Activated T-cell treated with anti-CD3 and anti-CD28 coated beads, Interleukin-2, amount 50 U/mL, for 72 hours (primary cell): ENCODE results near the gene ABCA3. TPM values are rescaled to one million over a fixed set of nuclear protein-coding genes. Genes with fewer than 3 reads are reported as not detected.

Source experiments
- ATAC-seq, 2 donors: fragments of 150-1000 bp; cut with Tn5 transposase; replicated peaks in 1 of 2; 2 replicates each; pipeline ENCODE4 v1.10.0; 2021; ENCODE audit warnings: moderate library complexity in 2 of 2, mild to moderate bottlenecking in 1 of 2
- DNase-seq, 2 donors: peaks; one replicate each; pipeline ENCODE4 v3.0.0; 2021 to 2022; ENCODE audit warnings: mixed read lengths in 1 of 2
- H3K27ac Mint-ChIP-seq: one replicate; pipeline ENCODE4 v1.8.0; 2022; ENCODE audit warnings: mild to moderate bottlenecking, moderate library complexity, mixed read lengths
- H3K27me3 Mint-ChIP-seq: one replicate; pipeline ENCODE4 v1.8.0; 2022; ENCODE audit warnings: low read depth, mixed read lengths
- H3K36me3 Mint-ChIP-seq, 2 donors: one replicate each; pipeline ENCODE4 v1.8.0; 2022; ENCODE audit warnings: mixed read lengths in 2 of 2, mild to moderate bottlenecking in 1 of 2; ENCODE audit not compliant: insufficient read depth in 2 of 2
- H3K4me1 Mint-ChIP-seq: one replicate; pipeline ENCODE4 v1.8.0; 2022; ENCODE audit warnings: low read depth, mixed read lengths
- H3K4me3 Mint-ChIP-seq, 2 donors: one replicate each; pipeline ENCODE4 v1.8.0; 2022; ENCODE audit warnings: mild to moderate bottlenecking in 2 of 2, mixed read lengths in 2 of 2, moderate library complexity in 2 of 2
- H3K9me3 Mint-ChIP-seq, 2 donors: one replicate each; pipeline ENCODE4 v1.8.0; 2022; ENCODE audit warnings: mixed read lengths in 2 of 2
- total RNA-seq, 2 donors: library from RNA; stranded (reverse); gene quantifications; one replicate each; pipeline ENCODE4 v1.2.3, GENCODE V29; 2022

The ABCA3 gene
- total RNA-seq, 2 donors from 2014 or later: 13.7 to 14.6 TPM

DNA sequence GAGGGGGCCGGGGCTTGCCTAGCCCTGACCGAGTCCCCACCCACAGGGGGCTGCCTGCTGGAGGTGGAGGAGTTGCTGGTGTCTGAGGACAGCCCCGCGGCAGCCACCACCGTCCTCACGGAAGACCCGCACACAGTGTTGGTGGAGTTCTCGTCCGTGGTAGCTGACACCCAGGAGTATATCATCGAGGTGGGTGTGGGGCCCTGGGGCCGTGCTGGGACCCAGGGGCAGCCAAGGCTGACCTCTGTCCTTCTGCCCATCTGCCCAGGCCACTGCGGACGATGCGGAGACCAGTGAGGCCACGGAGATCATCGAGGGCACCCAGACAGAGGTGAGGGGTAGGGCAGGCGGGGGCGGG is 105.7 kb downstream of the ABCA3 start:
- no peaks in the 10 kb centered on the region for H3K4me1 Mint-ChIP-seq
- H3K27me3 Mint-ChIP-seq: no peaks in the 10 kb centered on the region
- ATAC-seq (no peak), DNase-seq (no peak)
- H3K36me3 Mint-ChIP-seq: peaks cover 2 to 4% of the 10 kb centered on the region in 2 donors
- no peak overlapping the region for H3K27ac Mint-ChIP-seq
- H3K4me3 Mint-ChIP-seq: no peak overlapping the region
- no peaks in the 10 kb centered on the region for H3K9me3 Mint-ChIP-seq

DNA sequence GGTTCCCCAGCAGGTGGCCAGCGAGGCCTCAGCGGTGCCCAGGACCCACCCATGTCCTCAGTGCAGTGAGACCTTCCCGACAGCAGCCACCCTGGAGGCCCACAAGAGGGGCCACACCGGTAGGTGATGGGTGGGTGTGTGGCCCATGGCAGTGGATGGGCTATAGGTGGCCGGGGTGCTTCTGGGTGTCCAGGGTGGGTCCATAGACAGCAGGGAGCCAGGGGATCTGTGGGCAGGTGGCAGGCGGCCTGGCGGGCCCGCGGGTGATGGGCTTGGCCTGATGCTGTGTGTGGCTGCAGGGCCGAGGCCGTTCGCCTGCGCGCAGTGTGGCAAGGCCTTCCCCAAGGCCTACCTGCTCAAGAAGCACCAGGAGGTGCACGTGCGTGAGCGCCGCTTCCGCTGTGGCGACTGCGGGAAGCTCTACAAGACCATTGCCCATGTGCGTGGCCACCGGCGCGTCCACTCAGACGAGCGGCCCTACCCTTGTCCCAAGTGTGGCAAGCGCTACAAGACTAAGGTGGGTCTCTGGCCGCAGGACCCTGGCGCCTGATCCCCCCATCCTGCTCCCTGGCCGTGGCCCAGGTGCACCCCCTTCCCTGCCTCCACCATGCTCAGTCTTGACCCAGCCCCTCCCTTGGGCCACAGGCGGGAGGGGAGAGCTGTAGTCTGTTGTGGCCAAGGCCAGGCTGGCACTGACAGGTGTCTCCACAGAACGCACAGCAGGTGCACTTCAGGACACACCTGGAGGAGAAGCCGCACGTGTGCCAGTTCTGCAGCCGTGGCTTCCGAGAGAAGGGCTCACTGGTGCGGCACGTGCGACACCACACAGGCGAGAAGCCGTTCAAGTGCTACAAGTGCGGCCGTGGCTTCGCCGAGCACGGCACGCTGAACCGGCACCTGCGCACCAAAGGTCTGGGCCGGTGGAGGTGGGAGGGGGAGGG is 106.4 kb downstream of the ABCA3 start:
- ATAC-seq (no peak), DNase-seq (no peak)
- peaks cover 2 to 4% of the 10 kb centered on the region in 2 donors for H3K36me3 Mint-ChIP-seq
- H3K27ac Mint-ChIP-seq: peak overlapping the region; percentile 22
- H3K27me3 Mint-ChIP-seq: no peaks in the 10 kb centered on the region
- H3K9me3 Mint-ChIP-seq: no peaks in the 10 kb centered on the region
- H3K4me3 Mint-ChIP-seq: no peak overlapping the region
- H3K4me1 Mint-ChIP-seq: no peaks in the 10 kb centered on the region

GRCh38 chr16:2233046-2233775 is 107.3 kb downstream of the ABCA3 start:
- H3K4me1 Mint-ChIP-seq: no peaks in the 10 kb centered on the region
- no peak overlapping the region for H3K4me3 Mint-ChIP-seq
- ATAC-seq: no peak
- no peaks in the 10 kb centered on the region for H3K9me3 Mint-ChIP-seq
- peak overlapping the region; percentile 22 for H3K27ac Mint-ChIP-seq
- H3K36me3 Mint-ChIP-seq: peaks cover 2 to 4% of the 10 kb centered on the region in 2 donors
- no peaks in the 10 kb centered on the region for H3K27me3 Mint-ChIP-seq
- no peak for DNase-seq

- H3K4me1 Mint-ChIP-seq: no peaks in the 10 kb centered on the region
- H3K27me3 Mint-ChIP-seq: no peaks in the 10 kb centered on the region
- ATAC-seq (no peak), DNase-seq (no peak)
- H3K4me3 Mint-ChIP-seq: no peak overlapping the region
- H3K36me3 Mint-ChIP-seq: peaks cover 2 to 4% of the 10 kb centered on the region in 2 donors
- no peaks in the 10 kb centered on the region for H3K9me3 Mint-ChIP-seq
- H3K27ac Mint-ChIP-seq: no peak overlapping the region
Measured at GRCh38 chr16:2232094-2232990, 108.2 kb downstream of the ABCA3 start.

DNA sequence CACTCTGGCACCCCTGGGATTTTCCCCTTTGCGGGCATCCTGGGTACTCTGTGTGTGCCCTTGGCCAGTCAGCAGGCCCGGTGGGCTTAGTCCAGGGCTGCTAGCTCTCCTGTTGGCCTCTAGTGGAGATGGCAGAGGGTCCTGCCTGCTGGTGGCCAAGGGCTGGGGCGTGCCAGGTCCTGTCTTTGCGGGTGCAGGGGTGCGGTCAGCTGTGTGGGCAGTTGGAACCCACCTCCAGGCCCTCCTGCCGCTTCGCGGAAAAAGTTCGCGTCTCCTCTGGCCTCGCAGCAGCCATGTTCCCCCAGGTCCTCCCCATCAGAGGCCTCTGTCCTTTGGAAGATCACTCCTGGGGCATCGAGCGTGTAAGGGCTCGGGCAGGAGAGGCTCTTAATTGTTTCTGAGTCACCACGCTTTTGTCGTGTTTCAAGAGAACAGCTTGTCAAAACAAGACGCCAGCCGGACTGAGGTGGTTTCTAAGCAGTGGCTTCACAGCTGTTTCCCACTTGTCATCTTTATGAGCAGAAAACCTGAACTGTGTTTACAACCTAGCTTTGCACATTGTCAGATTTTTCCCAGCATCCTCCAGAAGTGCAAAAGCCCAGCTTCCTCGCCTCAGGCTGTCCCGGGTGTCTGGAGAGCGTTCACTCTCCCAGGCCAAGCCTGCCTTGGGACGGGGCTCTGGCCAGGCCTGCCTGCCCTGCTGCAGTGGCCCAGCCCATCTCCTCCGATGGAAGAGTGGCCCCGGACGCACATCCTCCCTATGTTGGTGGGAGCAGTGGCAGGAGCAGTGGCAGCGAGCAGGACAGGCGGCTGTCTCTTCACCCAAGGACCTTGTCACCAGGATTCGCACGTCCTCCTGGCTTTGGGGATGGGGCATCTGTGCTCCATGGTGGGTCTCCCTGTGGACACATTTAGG is 109.3 kb downstream of the ABCA3 start:
- DNase-seq (no peak), ATAC-seq (no peak)
- peaks cover 2 to 4% of the 10 kb centered on the region in 2 donors for H3K36me3 Mint-ChIP-seq
- H3K4me1 Mint-ChIP-seq: peaks cover 2% of the 10 kb centered on the region
- H3K27me3 Mint-ChIP-seq: no peaks in the 10 kb centered on the region
- H3K9me3 Mint-ChIP-seq: no peaks in the 10 kb centered on the region
- H3K4me3 Mint-ChIP-seq: no peak overlapping the region
- no peak overlapping the region for H3K27ac Mint-ChIP-seq

- DNase-seq (no peak), ATAC-seq (no peak)
- no peaks in the 10 kb centered on the region for H3K9me3 Mint-ChIP-seq
- no peak overlapping the region for H3K4me3 Mint-ChIP-seq
- H3K27ac Mint-ChIP-seq: no peak overlapping the region
- peaks cover 8% of the 10 kb centered on the region for H3K4me1 Mint-ChIP-seq
- H3K27me3 Mint-ChIP-seq: no peaks in the 10 kb centered on the region
- peaks cover 1 to 4% of the 10 kb centered on the region in 2 donors for H3K36me3 Mint-ChIP-seq
Measured at GRCh38 chr16:2230376-2230775, 110.2 kb downstream of the ABCA3 start.

- Mint-ChIP-seq H3K4me1 (peaks cover 12% of the 10 kb centered on the region), H3K36me3 (peaks cover 0 to 3% of the 10 kb centered on the region in 2 donors), H3K4me3 (no peak overlapping the region), H3K27ac (no peak overlapping the region), H3K9me3 (no peaks in the 10 kb centered on the region), H3K27me3 (no peaks in the 10 kb centered on the region)
- ATAC-seq (no peak), DNase-seq (no peak)
Measured at GRCh38 chr16:2229632-2230250, 110.8 kb downstream of the ABCA3 start.

GRCh38 chr16:2229091-2229490 is 111.4 kb downstream of the ABCA3 start:
- no peak for ATAC-seq
- Mint-ChIP-seq H3K4me3 (no peak overlapping the region), H3K36me3 (peaks cover 0 to 3% of the 10 kb centered on the region in 2 donors), H3K9me3 (no peaks in the 10 kb centered on the region), H3K27me3 (no peaks in the 10 kb centered on the region), H3K27ac (no peak overlapping the region), H3K4me1 (peaks cover 18% of the 10 kb centered on the region)
- no peak for DNase-seq

GRCh38 chr16:2228161-2228824 is 112.2 kb downstream of the ABCA3 start:
- H3K9me3 Mint-ChIP-seq: no peaks in the 10 kb centered on the region
- no peak overlapping the region for H3K4me3 Mint-ChIP-seq
- no peak for DNase-seq
- H3K27ac Mint-ChIP-seq: no peak overlapping the region
- no peaks in the 10 kb centered on the region for H3K36me3 Mint-ChIP-seq
- H3K27me3 Mint-ChIP-seq: no peaks in the 10 kb centered on the region
- H3K4me1 Mint-ChIP-seq: peaks cover 18% of the 10 kb centered on the region
- ATAC-seq: no peak

DNA sequence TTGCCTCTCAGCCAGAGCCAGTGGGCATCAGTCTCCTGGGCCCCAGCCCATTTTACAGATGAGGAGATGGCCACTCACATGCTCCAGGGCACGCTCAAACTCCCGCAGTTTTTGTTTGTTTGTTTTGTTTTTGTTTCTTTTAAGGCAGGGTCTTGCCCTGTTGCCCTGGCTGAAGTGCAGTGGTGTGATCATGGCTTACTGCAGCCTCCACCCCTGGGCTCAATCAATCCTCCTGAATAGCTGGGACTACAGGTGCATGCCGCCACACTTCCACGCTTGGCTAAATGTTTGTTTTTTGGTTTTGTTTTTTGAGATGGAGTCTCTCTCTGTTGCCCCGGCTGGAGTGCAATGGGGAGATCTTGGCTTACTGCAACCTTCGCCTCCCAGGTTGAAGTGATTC is 113.6 kb downstream of the ABCA3 start:
- no peak overlapping the region for H3K4me3 Mint-ChIP-seq
- no peaks in the 10 kb centered on the region for H3K36me3 Mint-ChIP-seq
- no peak for ATAC-seq
- no peak for DNase-seq
- H3K27me3 Mint-ChIP-seq: no peaks in the 10 kb centered on the region
- H3K27ac Mint-ChIP-seq: no peak overlapping the region
- no peaks in the 10 kb centered on the region for H3K9me3 Mint-ChIP-seq
- peaks cover 18% of the 10 kb centered on the region for H3K4me1 Mint-ChIP-seq

- ATAC-seq (no peak), DNase-seq (no peak)
- Mint-ChIP-seq H3K27ac (no peak overlapping the region), H3K9me3 (no peaks in the 10 kb centered on the region), H3K27me3 (no peaks in the 10 kb centered on the region), H3K4me3 (peak overlapping the region in 1 of 2 donors; percentile 17), H3K4me1 (peaks cover 18% of the 10 kb centered on the region), H3K36me3 (no peaks in the 10 kb centered on the region)
Measured at GRCh38 chr16:2226245-2226793, 114.2 kb downstream of the ABCA3 start.
